NCI-H2107 (cell line): Measurements from ENCODE around the gene SAP30BP.

Experiments used
- DNase-seq: peaks from one replicate; lab custom pipeline; 2025; lab: John Stamatoyannopoulos, UW

Gene SAP30BP

GRCh38 chr17:75666959-75667790 lies at the start of gene SAP30BP, which contains the start of gene RECQL5:
Gene SAP30BP (plus strand): TSS chr17:75667338. CDS start chr17:75667373, 35 bp downstream.
Gene RECQL5 (minus strand): TSS chr17:75667154. CDS start chr17:75666557, 597 bp downstream.
- DNase-seq = peak; percentile 96

- no peak for DNase-seq
Measured at GRCh38 chr17:75617675-75618074, 49.5 kb upstream of the SAP30BP start.

- no peak for DNase-seq
Measured at GRCh38 chr17:75619506-75620431, 47.4 kb upstream of the SAP30BP start.

GRCh38 chr17:75621489-75621888 lies 45.6 kb upstream of the SAP30BP start:
- no peak for DNase-seq

- DNase-seq = no peak
Measured at GRCh38 chr17:75622076-75622475, 45.1 kb upstream of the SAP30BP start.

- no peak for DNase-seq
Measured at GRCh38 chr17:75622771-75623273, 44.3 kb upstream of the SAP30BP start.

GRCh38 chr17:75623386-75623785 lies 43.8 kb upstream of the SAP30BP start:
- DNase-seq = no peak

GRCh38 chr17:75624021-75624420 lies 43.1 kb upstream of the SAP30BP start:
- no peak for DNase-seq

- DNase-seq = no peak
Measured at GRCh38 chr17:75624714-75625345, 42.3 kb upstream of the SAP30BP start.

GRCh38 chr17:75625813-75626486 lies 41.2 kb upstream of the SAP30BP start:
- no peak for DNase-seq

GRCh38 chr17:75626496-75627038 lies 40.6 kb upstream of the SAP30BP start:
- no peak for DNase-seq

- DNase-seq = no peak
Measured at GRCh38 chr17:75627094-75627493, 40.0 kb upstream of the SAP30BP start.

- no peak for DNase-seq
Measured at GRCh38 chr17:75628425-75628824, 38.7 kb upstream of the SAP30BP start.

GRCh38 chr17:75629157-75629556 lies 38.0 kb upstream of the SAP30BP start:
- DNase-seq = no peak

- no peak for DNase-seq
Measured at GRCh38 chr17:75630071-75630917, 36.8 kb upstream of the SAP30BP start.

- no peak for DNase-seq
Measured at GRCh38 chr17:75631353-75631752, 35.8 kb upstream of the SAP30BP start.

- DNase-seq = no peak
Measured at GRCh38 chr17:75632428-75632827, 34.7 kb upstream of the SAP30BP start.

GRCh38 chr17:75632863-75633485 lies 34.2 kb upstream of the SAP30BP start, which contains the start of gene SMIM5:
Gene SMIM5 (plus strand): TSS chr17:75633434. CDS start chr17:75640202, 6,768 bp downstream.
- DNase-seq = peak; percentile 17
